Stimulated activated CD8-positive, alpha-beta memory T cell treated with anti-CD3 and anti-CD28 coated beads, Interleukin-7, amount 100 ng/mL, for 1 hour (primary cell): Measurements from ENCODE around the gene RBMY1A1.
"Not testable (repeated sequence)": the region's sequence is repeated elsewhere in the genome, so short reads cannot be mapped to it uniquely, and the experiment has no call there.

Experiments used
- DNase-seq, 2 donors: peaks; one replicate each; pipeline ENCODE4 v3.0.0-alpha.2; 2020; ENCODE audit warnings: low read depth in 2 of 2

RBMY1A1 gene

GRCh38 chrY:21534579-21534978 is at the start of gene RBMY1A1:
Gene RBMY1A1, plus strand, starts transcription at chrY:21534879. Its CDS starts 2,013 bp downstream, at chrY:21536892.
- DNase-seq: not testable (repeated sequence)

DNA sequence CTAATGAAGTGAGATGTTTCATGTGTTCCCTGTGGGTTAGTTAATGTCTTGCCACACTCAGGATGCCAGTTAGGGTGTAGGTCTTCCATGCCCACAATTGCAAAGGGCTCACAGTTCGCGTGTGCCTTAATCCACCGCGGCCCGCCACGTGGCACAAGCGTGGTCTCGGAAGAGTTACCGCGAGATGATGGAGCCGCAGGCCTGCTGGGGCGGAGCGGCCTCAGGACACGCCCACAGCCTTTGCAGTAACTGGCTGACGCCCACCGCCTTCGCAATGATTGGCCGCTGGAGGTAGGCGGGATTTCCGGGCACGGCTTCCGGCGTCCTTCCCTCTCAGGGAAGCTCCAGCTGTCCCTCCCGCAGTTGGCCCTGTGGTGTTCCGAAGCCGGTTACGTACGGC is 23.6 kb upstream of the RBMY1A1 start, which contains the start of gene RBMY1B:
TSS of gene RBMY1B (plus strand) at position 301 of the 400 bp plus-strand sequence. CDS start 2,013 bp downstream, outside the sequence.
- not testable (repeated sequence) for DNase-seq

GRCh38 chrY:21559316-21559984 is 24.8 kb downstream of the RBMY1A1 start:
- not testable (repeated sequence) for DNase-seq

DNA sequence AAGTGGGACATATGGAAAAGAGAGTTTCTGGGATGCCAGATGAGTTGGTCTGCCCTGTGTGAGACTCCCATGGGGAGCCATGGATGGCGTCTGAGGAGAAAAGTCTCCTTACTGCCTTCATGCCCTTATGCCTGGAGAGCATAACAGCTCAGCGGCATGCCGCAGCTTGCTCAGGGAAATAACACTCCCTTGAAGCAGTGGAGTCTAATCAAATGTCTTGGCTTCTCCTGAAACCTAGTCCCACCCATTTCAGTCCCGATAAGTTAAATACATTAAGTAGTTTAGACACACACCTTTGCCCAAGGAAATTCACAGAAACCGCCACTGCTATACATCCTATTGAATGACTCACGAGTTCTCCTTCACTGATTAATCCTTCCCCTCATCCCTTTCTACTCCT is 50.8 kb downstream of the RBMY1A1 start:
- no peak for DNase-seq

- DNase-seq: not testable (repeated sequence)
Observed at GRCh38 chrY:21586454-21586853, 51.8 kb downstream of the RBMY1A1 start.

GRCh38 chrY:21592059-21592458 is 57.4 kb downstream of the RBMY1A1 start:
- DNase-seq: no peak

GRCh38 chrY:21596287-21596686 is 61.6 kb downstream of the RBMY1A1 start:
- not testable (repeated sequence) for DNase-seq
